DND-41 (cell line): ENCODE data around the gene FRY.

Experiments
- ATAC-seq: fragments of 200-7000 bp; cut with Tn5 transposase; 3 replicates; pipeline ENCODE4 v1.9.1; 2021; ENCODE audit warnings: low read depth; ENCODE audit not compliant: insufficient read depth
- DNase-seq: peaks from one replicate; pipeline ENCODE4 v3.0.0-alpha.2; 2020
- H2AFZ ChIP-seq: 2 replicates; pipeline ENCODE4 v1.6.0; 2012; ENCODE audit warnings: low read depth, low read length
- H3K27ac ChIP-seq: 2 replicates; pipeline ENCODE4 v1.5.1; 2012; ENCODE audit warnings: low read length, inconsistent platforms
- H3K27me3 ChIP-seq: fragments of 200-600 bp; sonication (generic); 2 replicates; pipeline ENCODE4 v1.6.0; 2012; ENCODE audit warnings: low read length, mild to moderate bottlenecking, inconsistent platforms; ENCODE audit not compliant: insufficient read depth, poor library complexity
- H3K36me3 ChIP-seq: 2 replicates; pipeline ENCODE4 v1.5.1; 2012; ENCODE audit warnings: low read length, inconsistent platforms; ENCODE audit not compliant: insufficient read depth
- H3K4me1 ChIP-seq: 2 replicates; pipeline ENCODE4 v1.5.1; 2012; ENCODE audit warnings: mild to moderate bottlenecking, low read length; ENCODE audit not compliant: insufficient read depth
- H3K4me2 ChIP-seq: 2 replicates; pipeline ENCODE4 v1.6.0; 2012; ENCODE audit warnings: mild to moderate bottlenecking, moderate library complexity, low read length, inconsistent platforms; ENCODE audit not compliant: insufficient read depth
- H3K4me3 ChIP-seq, 2 experiments: fragments of 200-600 bp in 1 of 2; shearing (Covaris generic) in 1 of 2; 2 replicates each; pipeline ENCODE4 v1.5.1; 2012 to 2016; ENCODE audit warnings: inconsistent platforms in 2 of 2, low read length in 2 of 2, mild to moderate bottlenecking in 2 of 2, low read depth in 1 of 2, moderate library complexity in 1 of 2
- H3K79me2 ChIP-seq: 2 replicates; pipeline ENCODE4 v1.6.0; 2012; ENCODE audit warnings: low read length, inconsistent platforms; ENCODE audit not compliant: insufficient read depth
- H3K9ac ChIP-seq: 2 replicates; pipeline ENCODE4 v1.6.0; 2012; ENCODE audit warnings: low read depth, mild to moderate bottlenecking, inconsistent platforms, low read length, moderate library complexity
- H3K9me3 ChIP-seq: 2 replicates; pipeline ENCODE4 v1.5.1; 2012; ENCODE audit warnings: low read length, moderate library complexity, mild to moderate bottlenecking, inconsistent platforms; ENCODE audit not compliant: insufficient read depth, severe bottlenecking
- H4K20me1 ChIP-seq: 2 replicates; pipeline ENCODE4 v1.6.0; 2012; ENCODE audit warnings: low read length; ENCODE audit not compliant: insufficient read depth
- CTCF ChIP-seq: IDR thresholded peaks from 2 replicates; pipeline ENCODE4 v1.5.1; 2012; ENCODE audit warnings: borderline replicate concordance, low read length, moderate library complexity, mild to moderate bottlenecking; ENCODE audit not compliant: poor library complexity, severe bottlenecking; ENCODE audit errors: extremely low read depth
- EZH2 ChIP-seq: IDR thresholded peaks from 3 replicates; pipeline ENCODE4 v1.6.1; 2012; ENCODE audit warnings: borderline replicate concordance, low read depth, mild to moderate bottlenecking, moderate library complexity, low read length, inconsistent platforms; ENCODE audit not compliant: severe bottlenecking

Gene FRY

DNA sequence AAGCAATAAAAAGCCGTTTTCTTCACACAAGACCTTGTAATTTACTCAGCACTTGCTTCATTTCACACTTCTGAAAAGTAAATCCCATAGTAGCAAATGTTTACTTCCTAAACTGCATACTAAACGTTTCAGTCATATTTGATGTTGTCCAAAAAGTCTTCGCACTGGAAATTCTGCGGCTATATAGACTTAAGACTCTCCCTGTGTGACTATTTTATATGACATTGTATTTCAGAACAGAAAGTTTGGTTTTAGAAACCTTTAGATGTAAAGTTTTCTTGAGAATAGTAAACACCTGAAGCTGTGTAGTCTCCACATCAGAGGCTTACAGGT, 254.0 kb downstream of the FRY start:
- DNase-seq (no peak), ATAC-seq (no peak)
- Histone ChIP-seq H3K27ac (no peak overlapping the region), H3K4me2 (no peak overlapping the region), H3K27me3 (peaks cover 7% of the 10 kb centered on the region), H3K36me3 (no peaks in the 10 kb centered on the region), H3K9me3 (no peaks in the 10 kb centered on the region), H3K4me1 (no peaks in the 10 kb centered on the region), H2AFZ (no peak overlapping the region), H3K9ac (no peak overlapping the region), H3K4me3 (no peak overlapping the region), H4K20me1 (no peaks in the 10 kb centered on the region), H3K79me2 (no peaks in the 10 kb centered on the region)
- TF ChIP-seq EZH2 (no peak), CTCF (no peak)

DNA sequence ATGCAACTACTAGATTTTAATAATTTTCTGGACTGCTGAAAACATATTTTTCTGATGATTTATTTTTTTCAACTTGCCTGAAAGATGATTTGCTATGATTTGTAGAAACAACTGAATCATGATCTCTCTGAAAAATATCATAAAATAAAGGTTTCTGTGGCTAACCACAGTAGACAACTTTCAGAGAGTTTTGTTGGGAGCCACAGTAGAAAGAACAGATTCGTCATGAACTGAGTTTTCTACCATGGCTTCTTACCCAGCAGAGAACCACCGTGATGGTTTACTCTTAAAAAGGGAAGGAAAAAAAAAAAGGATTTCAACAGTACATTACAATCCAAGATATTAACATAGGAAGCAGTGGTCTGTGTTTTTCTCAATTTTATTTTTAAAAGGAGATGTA, 265.6 kb downstream of the FRY start:
- no peaks in the 10 kb centered on the region for H3K36me3 ChIP-seq
- no peak overlapping the region for H3K27ac ChIP-seq
- no peaks in the 10 kb centered on the region for H3K9me3 ChIP-seq
- ATAC-seq (peak; percentile 48; the same call in 1 of the 3 replicates), DNase-seq (no peak)
- no peak overlapping the region for H3K9ac ChIP-seq
- no peak overlapping the region for H3K4me2 ChIP-seq
- H3K4me3 ChIP-seq = no peak overlapping the region
- peaks cover 33% of the 10 kb centered on the region for H3K27me3 ChIP-seq
- TF ChIP-seq EZH2 (no peak), CTCF (no peak)
- H2AFZ ChIP-seq = no peak overlapping the region
- H3K79me2 ChIP-seq = no peaks in the 10 kb centered on the region
- no peaks in the 10 kb centered on the region for H3K4me1 ChIP-seq
- no peaks in the 10 kb centered on the region for H4K20me1 ChIP-seq

DNA sequence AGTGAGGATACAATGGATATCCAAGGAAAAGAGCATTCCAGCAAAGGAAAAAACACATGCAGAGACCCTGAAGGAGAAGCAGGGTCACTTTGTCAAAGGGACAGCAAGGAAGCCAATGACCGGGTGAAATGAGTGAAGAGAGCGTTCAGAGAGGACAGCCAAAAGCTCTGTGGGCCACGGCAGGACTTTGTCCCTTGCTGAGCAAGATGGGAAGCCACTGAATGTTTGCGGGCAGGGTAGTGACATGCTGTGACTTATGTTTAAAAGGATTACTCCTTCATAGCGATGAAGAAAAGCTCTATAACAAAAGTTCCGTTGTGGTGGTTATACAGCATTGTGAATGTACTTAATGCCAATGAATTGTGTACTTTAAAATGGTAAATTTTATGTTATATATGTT, 267.1 kb downstream of the FRY start:
- no peak for ATAC-seq
- Histone ChIP-seq H3K4me2 (no peak overlapping the region), H3K36me3 (no peaks in the 10 kb centered on the region), H3K27ac (no peak overlapping the region), H3K4me3 (no peak overlapping the region), H3K79me2 (no peaks in the 10 kb centered on the region), H3K9ac (no peak overlapping the region), H3K27me3 (peaks cover 33% of the 10 kb centered on the region), H4K20me1 (no peaks in the 10 kb centered on the region), H3K9me3 (no peaks in the 10 kb centered on the region), H3K4me1 (no peaks in the 10 kb centered on the region), H2AFZ (no peak overlapping the region)
- TF ChIP-seq CTCF (no peak), EZH2 (no peak)
- no peak for DNase-seq

DNA sequence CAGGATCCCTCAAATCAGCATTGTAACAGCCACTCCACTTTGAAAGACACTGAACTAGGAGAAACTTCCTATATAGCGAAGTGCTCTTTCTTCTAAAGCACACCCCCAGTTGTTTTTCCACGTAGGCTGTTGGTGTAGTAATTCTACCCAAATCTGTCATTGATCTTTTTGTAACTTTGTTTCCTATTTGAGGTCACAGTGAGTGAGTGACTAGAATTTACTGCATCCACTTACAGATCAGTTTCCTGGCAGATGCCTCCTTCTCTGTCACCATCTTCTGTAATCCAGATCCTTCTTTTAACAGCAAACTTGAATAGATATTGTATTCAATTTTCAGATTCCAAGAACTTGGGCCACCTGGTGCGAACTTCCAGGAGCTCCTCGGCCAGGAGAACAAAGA, 268.3 kb downstream of the FRY start:
- no peaks in the 10 kb centered on the region for H3K79me2 ChIP-seq
- H2AFZ ChIP-seq = no peak overlapping the region
- TF ChIP-seq CTCF (no peak), EZH2 (no peak)

More for the DNA sequence above, 268.3 kb downstream of the FRY start:
- no peaks in the 10 kb centered on the region for H3K9me3 ChIP-seq
- H3K27me3 ChIP-seq = peaks cover 29% of the 10 kb centered on the region
- no peak overlapping the region for H3K9ac ChIP-seq
- H4K20me1 ChIP-seq = no peaks in the 10 kb centered on the region
- no peaks in the 10 kb centered on the region for H3K36me3 ChIP-seq
- no peak overlapping the region for H3K27ac ChIP-seq
- DNase-seq (no peak), ATAC-seq (no peak)
- no peak overlapping the region for H3K4me2 ChIP-seq
- H3K4me1 ChIP-seq = no peaks in the 10 kb centered on the region
- H3K4me3 ChIP-seq = no peak overlapping the region
